ENCODE data around the gene RGPD6. TPM values are rescaled to one million over a fixed set of nuclear protein-coding genes. Genes with fewer than 3 reads are reported as not detected.
"Not testable (repeated sequence)": the region's sequence is repeated elsewhere in the genome, so short reads cannot be mapped to it uniquely, and the experiment has no call there.

The RGPD6 gene
- polyA plus RNA-seq, 1 donor from 2014 or later: 39.8 TPM

DNA sequence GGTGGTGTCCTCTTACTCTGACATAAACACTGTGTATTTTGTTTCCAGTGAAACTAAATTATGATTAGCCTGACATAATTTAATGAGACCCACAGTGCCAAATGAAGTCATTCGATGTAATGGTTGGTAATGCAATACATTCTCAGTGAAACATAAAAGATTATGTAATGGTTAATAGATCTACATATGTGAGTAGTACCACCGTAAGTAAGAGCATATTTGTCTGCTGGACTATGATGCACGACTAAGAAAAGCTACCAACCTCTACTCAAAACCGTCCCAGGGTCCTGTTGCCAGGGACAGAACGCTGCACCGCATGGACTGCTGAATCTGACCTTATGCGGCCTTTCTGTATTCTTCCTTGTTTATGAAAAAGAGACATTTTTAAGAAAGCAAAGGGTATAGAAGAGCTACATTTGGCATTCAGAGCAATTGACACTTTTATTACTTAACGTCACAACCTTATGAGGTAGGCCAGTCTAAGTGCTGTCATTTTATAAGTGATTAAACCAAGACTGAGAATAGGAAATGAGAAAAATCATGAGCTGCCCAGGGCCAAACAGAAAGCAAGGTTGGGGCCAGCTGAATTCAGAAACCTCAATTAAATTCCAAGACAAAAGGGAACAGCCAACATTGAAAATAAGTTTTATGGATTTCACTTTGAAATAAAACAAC lies 27.0 kb upstream of the RGPD6 start:
- H3K9me3 ChIP-seq (ENCODE audit: low read length); H4K20me1 ChIP-seq (ENCODE audit: insufficient read depth); H3K27me3 ChIP-seq (ENCODE audit: insufficient read depth, low read depth, low read length); H3K27ac ChIP-seq (ENCODE audit: low read length); H3K4me2 ChIP-seq (ENCODE audit: low read length); H3K4me3 ChIP-seq (ENCODE audit: low read length); H3K79me2 ChIP-seq (replicated peaks; ENCODE audit: insufficient read depth, low read length); H3K9me2 ChIP-seq (ENCODE audit: insufficient read depth, low read length); H3K36me3 ChIP-seq (ENCODE audit: insufficient read depth, low read length); H2AFZ ChIP-seq (ENCODE audit: low read depth, low read length); H3K9ac ChIP-seq (ENCODE audit: low read length); H3F3A ChIP-seq (ENCODE audit: insufficient read depth, low read length, poor library complexity, severe bottlenecking): not testable (repeated sequence)

DNA sequence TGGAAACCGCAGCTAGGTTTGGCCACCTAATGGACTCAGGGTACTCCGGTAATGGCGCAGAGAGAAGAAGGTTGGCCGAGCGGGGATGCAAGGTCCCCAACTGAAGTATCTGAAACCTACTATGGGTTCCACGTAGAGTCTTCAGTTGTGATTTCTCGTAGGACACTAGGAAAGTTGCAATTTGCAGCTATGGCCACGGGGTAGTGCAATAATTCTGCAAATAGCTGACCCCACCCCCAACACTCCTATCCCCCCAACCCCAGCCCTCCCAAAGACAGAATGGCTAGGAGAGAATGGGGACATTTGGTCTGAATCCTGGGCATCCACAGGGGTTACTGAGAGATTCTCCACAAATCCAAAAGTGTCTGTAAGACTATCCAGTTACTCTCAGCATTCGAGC lies 25.1 kb upstream of the RGPD6 start:
- not testable (repeated sequence) for H3K79me2 ChIP-seq (replicated peaks; ENCODE audit: insufficient read depth, low read length); H3K9me3 ChIP-seq (ENCODE audit: low read length); H3K4me2 ChIP-seq (ENCODE audit: low read length); H3K9ac ChIP-seq (ENCODE audit: low read length); H3K27me3 ChIP-seq (ENCODE audit: insufficient read depth, low read depth, low read length); H3K9me2 ChIP-seq (ENCODE audit: insufficient read depth, low read length); H3K36me3 ChIP-seq (ENCODE audit: insufficient read depth, low read length); H4K20me1 ChIP-seq (ENCODE audit: insufficient read depth); H3K4me3 ChIP-seq (ENCODE audit: low read length); H3K27ac ChIP-seq (ENCODE audit: low read length); H3F3A ChIP-seq (ENCODE audit: insufficient read depth, low read length, poor library complexity, severe bottlenecking); H2AFZ ChIP-seq (ENCODE audit: low read depth, low read length)

DNA sequence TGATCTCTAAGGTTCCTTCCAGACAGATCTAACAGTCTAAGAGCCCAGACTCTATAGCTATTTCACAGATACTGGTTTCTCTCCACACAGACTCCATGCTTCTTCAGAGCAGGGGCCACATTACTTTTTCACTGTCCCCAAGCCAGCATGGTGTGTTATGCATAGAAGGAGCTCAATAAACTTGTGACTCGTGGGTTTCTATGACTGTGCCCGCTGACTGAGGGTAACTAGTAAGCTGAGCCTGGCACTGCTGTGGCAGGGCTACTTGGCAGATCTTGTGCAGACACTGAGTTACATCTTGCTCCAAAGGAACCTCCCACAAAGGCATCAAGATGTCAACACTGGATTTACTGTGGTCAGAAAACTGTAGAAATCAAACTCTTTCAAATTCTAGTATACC lies 15.0 kb upstream of the RGPD6 start:
- H3K4me3 ChIP-seq (ENCODE audit: low read length); H3K27me3 ChIP-seq (ENCODE audit: insufficient read depth, low read depth, low read length); H3K9me2 ChIP-seq (ENCODE audit: insufficient read depth, low read length); H3K4me2 ChIP-seq (ENCODE audit: low read length); H3K9me3 ChIP-seq (ENCODE audit: low read length); H3K27ac ChIP-seq (ENCODE audit: low read length); H4K20me1 ChIP-seq (ENCODE audit: insufficient read depth); H2AFZ ChIP-seq (ENCODE audit: low read depth, low read length); H3K9ac ChIP-seq (ENCODE audit: low read length); H3K79me2 ChIP-seq (replicated peaks; ENCODE audit: insufficient read depth, low read length); H3K36me3 ChIP-seq (ENCODE audit: insufficient read depth, low read length); H3F3A ChIP-seq (ENCODE audit: insufficient read depth, low read length, poor library complexity, severe bottlenecking): not testable (repeated sequence)

DNA sequence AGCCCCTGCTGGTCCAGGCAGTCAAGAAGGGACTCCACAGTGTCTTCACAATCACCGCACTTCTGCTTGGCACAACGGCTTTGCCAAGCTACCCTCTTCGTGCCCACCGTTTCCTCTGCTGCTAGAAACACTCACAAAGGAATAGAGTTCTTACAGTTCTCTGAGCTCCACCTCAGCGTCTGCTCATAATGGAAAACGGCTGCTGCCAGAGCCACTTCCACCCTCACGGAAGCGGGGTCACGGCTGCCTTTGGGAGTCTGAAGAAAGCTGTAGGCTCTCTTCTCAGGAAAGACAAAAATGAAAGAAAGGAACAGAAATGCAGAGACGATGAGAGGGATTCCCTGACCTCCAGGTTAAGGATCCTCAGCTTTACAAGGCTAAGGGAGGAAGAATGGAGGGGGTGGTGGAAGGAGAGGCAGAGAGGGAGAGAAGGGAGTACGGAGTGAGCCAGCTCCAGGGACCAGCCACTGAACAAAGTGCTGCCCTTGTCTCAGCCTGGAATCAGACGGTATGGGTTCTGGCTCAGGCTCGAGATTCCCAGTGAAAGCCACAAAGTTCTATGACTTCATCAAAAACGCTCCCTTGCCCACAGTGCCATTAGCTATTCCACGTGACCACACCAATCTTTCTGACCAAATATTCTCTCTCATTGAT lies 12.8 kb upstream of the RGPD6 start:
- H3K79me2 ChIP-seq (replicated peaks; ENCODE audit: insufficient read depth, low read length); H3K4me2 ChIP-seq (ENCODE audit: low read length); H3K27me3 ChIP-seq (ENCODE audit: insufficient read depth, low read depth, low read length); H3K27ac ChIP-seq (ENCODE audit: low read length); H3K9ac ChIP-seq (ENCODE audit: low read length); H2AFZ ChIP-seq (ENCODE audit: low read depth, low read length); H4K20me1 ChIP-seq (ENCODE audit: insufficient read depth); H3K9me2 ChIP-seq (ENCODE audit: insufficient read depth, low read length); H3K9me3 ChIP-seq (ENCODE audit: low read length); H3F3A ChIP-seq (ENCODE audit: insufficient read depth, low read length, poor library complexity, severe bottlenecking); H3K4me3 ChIP-seq (ENCODE audit: low read length); H3K36me3 ChIP-seq (ENCODE audit: insufficient read depth, low read length): not testable (repeated sequence)

DNA sequence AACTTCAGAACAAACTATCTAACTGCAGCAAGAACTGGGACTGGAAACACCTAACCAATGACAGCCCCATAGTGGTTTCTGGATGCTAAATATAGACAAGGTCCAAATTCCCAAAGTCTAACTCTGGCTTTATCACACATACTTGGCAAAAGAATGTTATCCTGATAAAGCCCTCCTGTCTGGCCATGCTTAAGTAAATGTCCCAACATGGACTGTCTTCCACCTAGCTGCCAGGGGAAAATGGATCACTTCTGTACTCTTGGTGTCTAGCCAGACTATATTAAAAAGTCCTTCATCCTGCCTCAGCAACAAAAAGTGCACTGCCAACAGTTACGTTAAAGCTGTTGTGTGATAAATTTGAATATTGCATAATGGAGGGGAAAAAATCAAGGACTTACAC lies 11.5 kb upstream of the RGPD6 start:
- H3K9ac ChIP-seq (ENCODE audit: low read length); H3F3A ChIP-seq (ENCODE audit: insufficient read depth, low read length, poor library complexity, severe bottlenecking); H3K4me2 ChIP-seq (ENCODE audit: low read length); H3K9me2 ChIP-seq (ENCODE audit: insufficient read depth, low read length); H3K4me3 ChIP-seq (ENCODE audit: low read length); H2AFZ ChIP-seq (ENCODE audit: low read depth, low read length); H4K20me1 ChIP-seq (ENCODE audit: insufficient read depth); H3K36me3 ChIP-seq (ENCODE audit: insufficient read depth, low read length); H3K27ac ChIP-seq (ENCODE audit: low read length); H3K79me2 ChIP-seq (replicated peaks; ENCODE audit: insufficient read depth, low read length); H3K9me3 ChIP-seq (ENCODE audit: low read length); H3K27me3 ChIP-seq (ENCODE audit: insufficient read depth, low read depth, low read length): not testable (repeated sequence)

DNA sequence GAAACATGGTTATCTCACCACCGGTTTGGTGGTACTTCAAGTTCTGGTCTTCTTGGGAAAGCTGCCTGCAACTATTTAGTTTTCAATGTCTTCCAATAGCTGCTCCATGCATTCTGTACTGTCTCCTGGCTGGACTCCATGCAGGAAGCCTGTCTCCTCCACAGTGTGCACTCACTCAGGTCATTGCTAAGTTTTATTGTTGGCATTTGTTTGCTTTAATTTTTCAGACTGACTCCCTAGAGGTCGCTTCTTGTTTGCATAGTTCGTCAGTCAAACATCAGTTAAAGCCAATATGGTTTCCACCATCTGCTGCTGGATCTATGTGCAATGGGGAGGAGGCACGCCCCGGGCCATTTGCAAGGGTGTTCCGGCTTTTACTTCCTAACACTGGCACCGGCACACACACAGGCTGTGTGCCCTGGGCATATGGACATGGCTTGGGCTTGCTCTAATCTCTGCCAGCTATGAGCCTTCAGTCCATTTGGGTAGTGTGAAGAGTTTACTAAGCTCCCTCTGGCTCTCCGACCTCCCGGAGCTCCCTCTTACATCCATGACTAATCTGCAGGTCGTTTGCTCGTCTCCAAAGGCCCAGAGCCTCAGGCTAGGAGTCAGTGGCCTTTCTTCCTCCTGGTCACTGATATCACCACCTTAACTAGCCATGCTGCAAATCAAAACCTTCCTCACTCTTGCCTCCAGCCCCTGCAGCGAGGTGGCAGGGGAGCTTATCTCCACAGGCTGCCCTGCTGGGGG lies 2.4 kb upstream of the RGPD6 start:
- not testable (repeated sequence) for H3F3A ChIP-seq (ENCODE audit: insufficient read depth, low read length, poor library complexity, severe bottlenecking); H3K9me3 ChIP-seq (ENCODE audit: low read length); H3K9me2 ChIP-seq (ENCODE audit: insufficient read depth, low read length); H3K36me3 ChIP-seq (ENCODE audit: insufficient read depth, low read length); H3K27me3 ChIP-seq (ENCODE audit: insufficient read depth, low read depth, low read length); H3K9ac ChIP-seq (ENCODE audit: low read length); H2AFZ ChIP-seq (ENCODE audit: low read depth, low read length); H3K4me2 ChIP-seq (ENCODE audit: low read length); H3K27ac ChIP-seq (ENCODE audit: low read length); H3K4me3 ChIP-seq (ENCODE audit: low read length); H4K20me1 ChIP-seq (ENCODE audit: insufficient read depth); H3K79me2 ChIP-seq (replicated peaks; ENCODE audit: insufficient read depth, low read length)

DNA sequence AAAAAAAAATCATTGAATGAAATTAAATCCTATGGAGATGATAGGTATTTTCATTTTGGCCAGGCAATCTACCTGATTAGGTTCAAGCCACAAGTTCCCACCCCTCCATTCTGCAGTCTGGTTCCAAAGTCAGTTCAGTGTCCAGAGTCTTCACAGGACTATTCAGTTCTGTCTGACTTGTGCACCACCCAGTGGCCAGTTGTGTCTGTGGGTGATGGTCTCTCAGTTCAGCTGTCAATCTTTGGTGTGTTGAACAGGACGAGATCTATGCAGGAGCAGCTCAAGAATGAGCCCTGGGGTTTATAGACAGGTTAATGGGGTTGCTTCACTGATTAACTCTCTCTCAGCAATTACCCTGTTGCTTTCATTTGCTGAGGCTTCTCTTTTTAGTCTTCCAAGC lies 1.4 kb upstream of the RGPD6 start:
- not testable (repeated sequence) for H3K27me3 ChIP-seq (ENCODE audit: insufficient read depth, low read depth, low read length); H3K4me2 ChIP-seq (ENCODE audit: low read length); H3K27ac ChIP-seq (ENCODE audit: low read length); H2AFZ ChIP-seq (ENCODE audit: low read depth, low read length); H3K9ac ChIP-seq (ENCODE audit: low read length); H4K20me1 ChIP-seq (ENCODE audit: insufficient read depth); H3K9me2 ChIP-seq (ENCODE audit: insufficient read depth, low read length); H3F3A ChIP-seq (ENCODE audit: insufficient read depth, low read length, poor library complexity, severe bottlenecking); H3K79me2 ChIP-seq (replicated peaks; ENCODE audit: insufficient read depth, low read length); H3K4me3 ChIP-seq (ENCODE audit: low read length); H3K36me3 ChIP-seq (ENCODE audit: insufficient read depth, low read length); H3K9me3 ChIP-seq (ENCODE audit: low read length)
